GM18867 (cell line): ENCODE measurements around the gene DDX20.
"Not testable (repeated sequence)": the region's sequence is repeated elsewhere in the genome, so short reads cannot be mapped to it uniquely, and the experiment has no call there.

Experiments
- ATAC-seq: cut with Tn5 transposase; IDR thresholded peaks from one replicate; pipeline ENCODE4 v1.9.1; 2021; ENCODE audit warnings: mild to moderate bottlenecking, moderate library complexity; ENCODE audit not compliant: unreplicated experiment

DDX20 gene

GRCh38 chr1:111784273-111784901 is 28.7 kb downstream of the DDX20 start:
- no peak for ATAC-seq

DNA sequence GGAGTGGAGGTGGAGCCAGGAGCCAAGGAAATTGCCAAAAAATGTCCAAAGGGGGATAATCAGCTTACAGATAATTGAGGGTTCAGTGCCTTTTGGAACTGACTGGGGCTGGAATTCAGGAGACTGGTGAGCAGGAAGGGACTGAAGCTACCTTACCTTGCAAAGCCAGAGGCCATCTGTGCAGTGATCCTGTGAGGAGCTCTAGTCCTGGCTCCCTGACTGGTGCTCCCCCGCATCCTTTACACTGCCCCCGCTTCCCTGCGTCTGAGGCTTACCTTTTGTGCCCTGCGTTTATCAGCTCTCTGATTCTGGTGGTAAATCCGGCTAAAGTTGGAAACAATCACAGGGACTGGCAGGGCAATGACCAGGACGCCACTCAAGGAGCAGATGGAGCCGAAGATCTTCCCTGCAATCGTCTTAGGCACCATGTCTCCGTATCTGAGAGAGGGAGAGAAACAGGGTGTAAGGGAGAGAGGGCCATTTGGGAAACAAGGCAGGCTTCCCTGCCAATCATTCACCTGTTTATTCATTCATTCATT is 31.0 kb downstream of the DDX20 start:
- ATAC-seq, result no peak

DNA sequence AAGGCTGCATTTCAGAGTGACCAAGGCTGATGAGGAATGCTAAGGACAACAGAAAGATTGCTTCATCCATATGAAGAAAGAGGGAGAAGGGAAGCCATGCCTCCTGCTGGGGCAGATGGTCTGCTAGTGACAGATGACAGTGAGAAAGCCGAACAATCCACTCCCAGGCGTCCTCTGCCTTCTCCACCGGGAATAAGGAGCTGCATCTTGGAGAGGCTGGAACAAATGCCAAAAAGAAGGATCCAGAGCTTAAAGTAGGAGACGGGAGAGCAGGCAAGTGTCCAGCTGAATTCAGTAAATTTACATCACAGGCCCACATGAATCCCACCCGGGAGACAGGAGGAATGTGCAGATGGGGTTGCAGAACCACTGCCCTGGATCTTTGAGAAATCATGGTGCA is 33.4 kb downstream of the DDX20 start:
- no peak for ATAC-seq

DNA sequence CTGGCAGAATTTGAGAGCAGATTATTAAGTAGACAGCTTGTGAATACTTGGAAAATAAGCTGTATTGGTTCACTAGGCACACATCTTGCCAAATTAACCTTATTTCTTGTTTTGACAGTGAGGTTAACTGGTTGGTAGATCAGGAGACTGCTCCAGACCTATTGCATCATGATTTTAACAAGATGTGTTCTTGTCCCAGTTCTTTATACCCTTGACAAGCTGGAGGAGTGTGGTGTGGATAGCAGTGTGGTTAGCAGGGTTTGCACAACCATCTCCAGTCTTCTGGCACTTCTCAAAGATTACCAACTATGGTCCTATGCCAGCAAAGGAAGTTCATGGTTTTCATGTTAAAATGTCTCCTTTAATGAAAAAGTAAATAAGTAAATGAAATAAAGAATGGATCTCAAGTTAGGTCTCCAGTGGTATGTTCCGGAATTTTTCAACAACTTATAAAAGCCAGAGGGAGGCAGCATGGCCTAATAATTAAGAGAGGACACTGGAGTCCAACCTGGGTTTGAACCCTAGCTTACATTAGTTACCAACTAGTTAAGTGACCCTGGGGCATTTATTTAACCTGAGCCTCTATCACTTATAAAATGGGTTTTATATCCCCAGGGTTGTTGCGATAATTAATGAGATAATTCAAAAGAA is 34.1 kb downstream of the DDX20 start:
- no peak for ATAC-seq

- ATAC-seq, result no peak
Observed at GRCh38 chr1:111791776-111792175, 36.1 kb downstream of the DDX20 start.

- no peak for ATAC-seq
Observed at GRCh38 chr1:111792249-111792648, 36.5 kb downstream of the DDX20 start.

DNA sequence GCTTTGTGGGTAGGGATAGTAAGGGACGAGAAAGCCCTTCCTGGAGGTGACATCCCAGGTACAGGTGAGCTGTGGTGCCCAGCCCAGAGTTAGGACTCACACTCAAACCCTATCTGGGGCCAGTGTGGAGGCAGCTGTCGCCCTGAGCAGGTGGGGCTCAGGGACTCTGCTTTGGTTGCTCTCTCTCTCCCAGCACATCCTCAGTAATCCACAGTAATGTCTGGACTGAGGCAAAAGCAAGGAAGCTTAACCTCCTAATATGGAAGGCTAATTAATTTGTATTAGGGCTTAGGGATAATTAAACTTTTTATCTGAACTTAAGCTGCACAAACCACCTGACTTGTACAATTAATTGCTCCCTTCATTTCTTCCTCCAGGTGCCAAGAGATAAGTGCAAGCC is 38.2 kb downstream of the DDX20 start:
- no peak for ATAC-seq

- ATAC-seq, result no peak
Observed at GRCh38 chr1:111795401-111795800, 39.7 kb downstream of the DDX20 start.

DNA sequence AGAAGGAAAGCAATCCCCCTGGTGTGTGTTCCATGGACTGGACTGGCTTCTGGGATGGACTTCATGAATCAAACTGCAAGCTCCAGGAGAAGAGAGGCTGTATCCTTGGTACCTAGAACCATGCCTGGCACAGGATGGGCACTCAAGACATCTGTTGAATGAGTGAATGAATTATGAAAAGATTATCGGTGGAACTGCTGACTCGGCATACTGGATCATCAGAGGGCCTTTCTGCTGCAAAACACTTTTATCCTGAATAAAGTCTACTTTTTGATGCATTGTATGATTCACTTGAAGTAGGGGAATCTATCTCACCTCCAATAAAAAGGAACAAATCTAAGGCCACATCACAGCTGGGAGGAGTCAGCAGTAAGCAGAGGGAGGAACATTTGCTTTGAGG is 42.9 kb downstream of the DDX20 start:
- no peak for ATAC-seq

DNA sequence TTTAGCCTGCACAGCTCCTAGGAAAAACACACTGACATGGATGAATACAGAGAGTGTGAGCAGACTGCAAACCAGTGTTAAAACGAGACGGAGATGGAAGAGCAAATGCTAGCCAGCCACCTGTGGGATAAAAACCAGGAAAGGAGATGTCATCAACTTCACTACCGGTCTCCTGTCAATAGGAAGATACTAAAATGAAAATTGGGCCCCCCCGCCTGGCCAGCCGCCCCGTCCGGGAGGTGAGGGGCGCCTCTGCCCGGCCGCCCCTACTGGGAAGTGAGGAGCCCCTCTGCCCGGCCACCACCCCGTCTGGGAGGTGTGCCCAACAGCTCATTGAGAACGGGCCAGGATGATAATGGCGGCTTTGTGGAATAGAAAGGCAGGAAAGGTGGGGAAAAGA is 44.0 kb downstream of the DDX20 start:
- ATAC-seq, result not testable (repeated sequence)

DNA sequence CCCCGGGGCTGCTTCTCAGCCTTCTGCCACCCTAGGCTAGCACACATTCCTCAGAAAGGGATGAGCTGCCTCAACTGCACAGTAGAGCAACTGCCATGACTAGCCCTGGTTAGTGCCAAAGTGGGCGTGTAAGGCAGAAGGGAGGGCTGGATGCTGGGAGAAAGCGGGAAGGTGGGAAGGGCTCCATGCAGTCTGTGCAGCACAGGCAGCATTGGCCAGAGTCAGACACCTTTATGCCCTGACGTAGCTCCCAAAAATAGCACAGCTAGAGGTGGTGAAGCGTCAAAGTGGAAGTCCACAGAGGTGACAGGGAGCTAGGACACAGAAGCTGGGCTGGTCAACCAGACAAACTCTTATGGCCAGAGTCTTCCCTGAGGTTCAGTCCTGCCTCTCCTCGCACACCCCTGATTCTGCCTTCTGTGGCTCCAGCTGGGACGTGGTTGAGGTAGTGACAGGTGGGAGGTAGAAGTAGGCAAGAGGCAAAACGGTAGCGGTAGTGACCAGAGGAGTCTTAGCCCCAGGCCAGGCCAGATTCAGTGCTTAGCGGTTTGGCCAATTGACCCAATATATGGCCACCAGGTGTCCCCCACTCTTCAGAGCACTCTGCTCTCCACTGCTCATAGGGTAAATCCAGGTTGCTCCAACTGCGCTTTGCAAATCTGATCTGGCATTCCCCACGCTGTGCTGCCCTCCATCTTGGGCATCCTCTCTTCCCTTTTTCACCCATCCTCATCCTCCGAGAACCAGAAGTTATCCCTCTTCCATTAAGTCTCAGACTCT is 45.6 kb downstream of the DDX20 start:
- no peak for ATAC-seq

- no peak for ATAC-seq
Observed at GRCh38 chr1:111802110-111802509, 46.4 kb downstream of the DDX20 start.

GRCh38 chr1:111802984-111803383 is 47.3 kb downstream of the DDX20 start:
- ATAC-seq, result no peak

DNA sequence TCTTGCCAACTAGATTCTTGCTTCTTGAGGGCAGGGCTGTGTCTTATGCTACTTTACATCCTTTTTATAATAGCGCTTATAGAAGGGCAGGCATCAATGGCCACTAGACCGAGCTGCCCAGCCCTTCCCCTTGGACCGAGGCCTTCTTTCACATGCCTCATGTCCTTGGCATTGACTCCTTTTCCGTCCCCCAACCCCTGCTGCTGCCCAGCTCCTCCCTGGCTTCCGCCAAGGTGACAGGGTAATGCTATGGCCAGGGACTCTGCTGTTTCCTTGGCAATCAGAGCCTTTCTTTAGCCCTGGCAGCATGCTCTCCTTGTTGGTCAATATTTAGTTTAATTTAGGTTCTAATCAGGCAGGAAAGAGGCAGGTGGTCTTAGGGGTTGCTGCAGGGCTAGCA is 48.2 kb downstream of the DDX20 start:
- no peak for ATAC-seq

- ATAC-seq, result no peak
Observed at GRCh38 chr1:111804776-111805175, 49.1 kb downstream of the DDX20 start.

- no peak for ATAC-seq
Observed at GRCh38 chr1:111805251-111805650, 49.5 kb downstream of the DDX20 start.

DNA sequence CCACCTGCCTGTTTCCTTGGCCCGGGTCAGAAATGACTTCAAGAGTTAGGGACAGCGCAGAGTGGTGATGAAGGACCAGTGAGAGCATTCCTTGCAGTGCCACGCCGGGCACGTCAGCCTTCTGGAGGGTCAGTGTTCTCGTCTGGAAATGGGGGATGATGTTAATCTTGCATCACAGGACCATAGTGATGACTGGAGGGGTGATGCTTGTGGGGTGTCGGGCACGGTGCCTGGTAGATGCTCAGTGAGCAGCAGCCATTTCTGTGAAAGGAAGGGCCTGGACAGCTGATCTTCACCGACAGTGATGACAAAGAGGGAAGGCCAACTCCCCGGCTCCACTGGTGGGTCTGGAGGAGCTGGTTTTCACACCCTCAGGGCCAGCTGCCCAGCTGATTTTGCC is 56.2 kb downstream of the DDX20 start:
- ATAC-seq, result no peak

- no peak for ATAC-seq
Observed at GRCh38 chr1:111812306-111812705, 56.6 kb downstream of the DDX20 start.

- ATAC-seq, result no peak
Observed at GRCh38 chr1:111813440-111814304, 58.0 kb downstream of the DDX20 start.

DNA sequence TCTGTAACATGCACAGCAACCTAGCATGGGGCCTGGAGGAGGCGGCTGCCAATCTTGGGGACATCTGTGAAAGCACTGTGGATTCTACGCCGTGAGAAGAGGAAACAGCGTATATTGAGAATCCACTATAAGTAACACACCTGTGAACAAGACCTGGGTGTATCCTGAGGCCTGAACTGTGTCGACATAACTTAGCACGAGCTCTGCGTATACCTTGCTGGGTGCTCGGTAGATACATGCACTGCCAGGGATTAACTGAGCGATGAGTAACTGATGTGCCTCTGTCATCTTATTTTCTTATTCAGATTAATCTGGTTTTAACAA is 58.6 kb downstream of the DDX20 start:
- ATAC-seq, result no peak

- no peak for ATAC-seq
Observed at GRCh38 chr1:111814642-111815041, 58.9 kb downstream of the DDX20 start.
